PC-3 (cell line): ENCODE measurements around the gene ADAM12. TPM values are rescaled to one million over a fixed set of nuclear protein-coding genes. Genes with fewer than 3 reads are reported as not detected.
A peak's percentile ranks its signal among the peaks of the same experiment; 100 is the strongest.

ENCODE experiments used
- ATAC-seq: fragments of 200-7000 bp; cut with Tn5 transposase; 2 replicates; pipeline ENCODE4 v1.9.1; 2020; ENCODE audit warnings: mild to moderate bottlenecking, moderate library complexity
- BruUV-seq: library from RNA; stranded (reverse); fragments of 400-500 nt; replicated peaks from 2 replicates; lab custom pipeline; 2021; lab: Mats Ljungman, UMichigan
- CTCF ChIA-PET: fragments of 300-600 bp; sonication (Branson Sonifier 250); formaldehyde crosslinking; loops from one replicate; lab custom pipeline; 2022; ENCODE audit warnings: antibody characterized with exemption; lab: Charles Lee
- POLR2A ChIA-PET: fragments of 300-600 bp; sonication (Branson Sonifier 250); formaldehyde crosslinking; loops from one replicate; lab custom pipeline; 2022; ENCODE audit warnings: antibody characterized with exemption; ENCODE audit not compliant: unreplicated experiment; lab: Charles Lee
- DNase-seq: peaks from one replicate; pipeline ENCODE4 v3.0.0-alpha.2; 2015
- H2AFZ ChIP-seq: fragments of 300-600 bp; sonication (generic); 2 replicates; pipeline ENCODE4 v1.6.0; 2016; ENCODE audit warnings: antibody characterized with exemption, low read length
- H3F3A ChIP-seq: fragments of 300-600 bp; sonication (generic); one replicate; pipeline ENCODE4 v1.6.0; 2017; ENCODE audit warnings: antibody characterized with exemption, low read length, control low read depth, mild to moderate bottlenecking; ENCODE audit not compliant: unreplicated experiment
- H3K27ac ChIP-seq: fragments of 300-600 bp; sonication (generic); 2 replicates; pipeline ENCODE4 v1.5.1; 2016; ENCODE audit warnings: mild to moderate bottlenecking, low read length
- H3K27me3 ChIP-seq: fragments of 300-600 bp; sonication (generic); 2 replicates; pipeline ENCODE4 v1.6.1; 2016; ENCODE audit warnings: low read length, mixed read lengths
- H3K36me3 ChIP-seq: fragments of 300-600 bp; sonication (generic); 2 replicates; pipeline ENCODE4 v1.6.1; 2016; ENCODE audit warnings: low read depth, mixed run types, low read length, mixed read lengths
- H3K4me1 ChIP-seq: fragments of 300-600 bp; sonication (generic); 2 replicates; pipeline ENCODE4 v1.5.1; 2016; ENCODE audit warnings: low read length; ENCODE audit not compliant: insufficient read depth
- H3K4me2 ChIP-seq: fragments of 300-600 bp; sonication (generic); 2 replicates; pipeline ENCODE4 v1.6.0; 2016; ENCODE audit warnings: low read length
- H3K4me3 ChIP-seq: fragments of 300-600 bp; sonication (generic); 2 replicates; pipeline ENCODE4 v1.5.1; 2016; ENCODE audit warnings: mild to moderate bottlenecking, low read length, mixed read lengths
- H3K79me2 ChIP-seq: fragments of 300-600 bp; sonication (generic); 2 replicates; pipeline ENCODE4 v1.6.1; 2017; ENCODE audit warnings: low read length, mixed read lengths
- H3K9ac ChIP-seq: fragments of 300-600 bp; sonication (generic); 2 replicates; pipeline ENCODE4 v1.6.0; 2016; ENCODE audit warnings: mild to moderate bottlenecking, low read length
- H3K9me2 ChIP-seq: fragments of 300-600 bp; sonication (generic); replicated peaks from 2 replicates; pipeline ENCODE4 v1.6.1; 2016; ENCODE audit warnings: mixed run types, low read length, mixed read lengths
- H3K9me3 ChIP-seq: fragments of 300-600 bp; sonication (generic); 2 replicates; pipeline ENCODE4 v1.6.1; 2016; ENCODE audit warnings: low read length, mixed read lengths
- H4K20me1 ChIP-seq: fragments of 300-600 bp; sonication (generic); 2 replicates; pipeline ENCODE4 v1.6.1; 2016; ENCODE audit warnings: low read length, mixed read lengths
- EZH2 ChIP-seq: fragments of 300-600 bp; sonication (generic); IDR thresholded peaks from one replicate; pipeline ENCODE4 v1.6.1; 2017; ENCODE audit warnings: antibody characterized with exemption, mild to moderate bottlenecking, low read length; ENCODE audit not compliant: unreplicated experiment
- EZH2phosphoT487 ChIP-seq: fragments of 300-600 bp; sonication (generic); IDR thresholded peaks from 2 replicates; pipeline ENCODE4 v1.6.1; 2018; ENCODE audit warnings: mild to moderate bottlenecking, antibody characterized with exemption, low read length, borderline replicate concordance
- intact Hi-C: fragments of 100-400 bp; cut with micrococcal nuclease; formaldehyde crosslinking; loops from 2 replicates; pipeline ENCODE4 v1.9.0; 2023
- total RNA-seq: library from RNA; depleted of rRNA; stranded (reverse); fragments of >200 nt; gene quantifications from 2 replicates; pipeline ENCODE4 v1.2.3, GENCODE V29; 2014
- TF ChIP-seq, protein P1 (sequence below): fragments of 300-600 bp; sonication (generic); conservative IDR thresholded peaks from 2 replicates; pipeline ENCODE4 v1.5.1; 2017; ENCODE audit warnings: antibody characterized with exemption, low read depth, mild to moderate bottlenecking, low read length

Gene ADAM12
- total RNA-seq, 1 experiment from 2014 or later = 3.4 TPM

GRCh38 chr10:126407831-126408230, 19.6 kb upstream of the ADAM12 start:
- H3F3A ChIP-seq = no peaks in the 10 kb centered on the region
- no peaks in the 10 kb centered on the region for H3K36me3 ChIP-seq
- TF ChIP-seq, protein P1, sequence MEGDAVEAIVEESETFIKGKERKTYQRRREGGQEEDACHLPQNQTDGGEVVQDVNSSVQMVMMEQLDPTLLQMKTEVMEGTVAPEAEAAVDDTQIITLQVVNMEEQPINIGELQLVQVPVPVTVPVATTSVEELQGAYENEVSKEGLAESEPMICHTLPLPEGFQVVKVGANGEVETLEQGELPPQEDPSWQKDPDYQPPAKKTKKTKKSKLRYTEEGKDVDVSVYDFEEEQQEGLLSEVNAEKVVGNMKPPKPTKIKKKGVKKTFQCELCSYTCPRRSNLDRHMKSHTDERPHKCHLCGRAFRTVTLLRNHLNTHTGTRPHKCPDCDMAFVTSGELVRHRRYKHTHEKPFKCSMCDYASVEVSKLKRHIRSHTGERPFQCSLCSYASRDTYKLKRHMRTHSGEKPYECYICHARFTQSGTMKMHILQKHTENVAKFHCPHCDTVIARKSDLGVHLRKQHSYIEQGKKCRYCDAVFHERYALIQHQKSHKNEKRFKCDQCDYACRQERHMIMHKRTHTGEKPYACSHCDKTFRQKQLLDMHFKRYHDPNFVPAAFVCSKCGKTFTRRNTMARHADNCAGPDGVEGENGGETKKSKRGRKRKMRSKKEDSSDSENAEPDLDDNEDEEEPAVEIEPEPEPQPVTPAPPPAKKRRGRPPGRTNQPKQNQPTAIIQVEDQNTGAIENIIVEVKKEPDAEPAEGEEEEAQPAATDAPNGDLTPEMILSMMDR = no peak
- TF ChIP-seq EZH2 = no peak
- TF ChIP-seq EZH2phosphoT487 = no peak
- no peaks in the 10 kb centered on the region for H4K20me1 ChIP-seq
- no peak overlapping the region for H3K4me2 ChIP-seq
- H3K27me3 ChIP-seq = no peaks in the 10 kb centered on the region
- no peaks in the 10 kb centered on the region for H3K9me2 ChIP-seq
- ATAC-seq = peak; percentile 54
- H2AFZ ChIP-seq = no peak overlapping the region
- no peak overlapping the region for H3K27ac ChIP-seq
- peak; percentile 61 for DNase-seq
- H3K4me3 ChIP-seq = no peak overlapping the region
- no peaks in the 10 kb centered on the region; the same call in 1 of the 2 replicates for H3K4me1 ChIP-seq
- H3K79me2 ChIP-seq = no peaks in the 10 kb centered on the region
- intact Hi-C loops = no loop called here
- no TSS peak for BruUV-seq
- no peaks in the 10 kb centered on the region for H3K9me3 ChIP-seq
- POLR2A ChIA-PET = no interaction called here
- CTCF ChIA-PET = interaction anchor here (0.6 to 0.8 kb wide), 2 partner anchors 230 to 425 kb away, joined by 7 to 8 read pairs; no protein-coding TSS in a partner anchor
- no peak overlapping the region for H3K9ac ChIP-seq

GRCh38 chr10:126405239-126405775, 17.0 kb upstream of the ADAM12 start:
- ChIA-PET POLR2A (no interaction called here), CTCF (no interaction called here)
- H2AFZ ChIP-seq = no peak overlapping the region
- H3K4me2 ChIP-seq = no peak overlapping the region
- no peak overlapping the region for H3K27ac ChIP-seq
- TF ChIP-seq EZH2 (no peak), EZH2phosphoT487 (no peak)
- TF ChIP-seq, protein P1 = no peak
- H3K4me3 ChIP-seq = no peak overlapping the region
- no peaks in the 10 kb centered on the region for H3K9me2 ChIP-seq
- H3K9me3 ChIP-seq = no peaks in the 10 kb centered on the region
- H4K20me1 ChIP-seq = no peaks in the 10 kb centered on the region
- H3K9ac ChIP-seq = no peak overlapping the region
- ATAC-seq (no peak), DNase-seq (no peak)
- no peaks in the 10 kb centered on the region; the same call in 1 of the 2 replicates for H3K4me1 ChIP-seq
- intact Hi-C loops = no loop called here
- H3K27me3 ChIP-seq = no peaks in the 10 kb centered on the region
- no peaks in the 10 kb centered on the region for H3K79me2 ChIP-seq
- no peaks in the 10 kb centered on the region for H3K36me3 ChIP-seq
- BruUV-seq = no TSS peak
- H3F3A ChIP-seq = no peaks in the 10 kb centered on the region
